Aorta (tissue), 5 donors: ENCODE data around the gene C16orf95. TPM values are rescaled to one million over a fixed set of nuclear protein-coding genes. Genes with fewer than 3 reads are reported as not detected.

Source experiments
- ATAC-seq: fragments of 200-7000 bp; cut with Tn5 transposase; one replicate; pipeline ENCODE4 v1.9.1; 2022; ENCODE audit warnings: moderate library complexity; ENCODE audit not compliant: low FRiP score
- DNase-seq, 2 donors: peaks; one replicate each; pipeline ENCODE4 v3.0.0-alpha.2; 2020
- H3K27ac ChIP-seq, 2 donors: one replicate each; pipeline ENCODE4 v1.5.1; 2013; ENCODE audit warnings: low read length in 2 of 2, mild to moderate bottlenecking in 2 of 2, moderate library complexity in 2 of 2, control low read depth in 1 of 2, inconsistent platforms in 1 of 2, low read depth in 1 of 2
- H3K27me3 ChIP-seq, 2 donors: one replicate each; pipeline ENCODE4 v1.6.1; 2013; ENCODE audit warnings: control low read depth in 1 of 2, low read length in 1 of 2, mild to moderate bottlenecking in 1 of 2, moderate library complexity in 1 of 2; ENCODE audit not compliant: insufficient read depth in 2 of 2, control insufficient read depth in 1 of 2
- H3K36me3 ChIP-seq, 2 donors: one replicate each; pipeline ENCODE4 v1.6.1; 2013; ENCODE audit warnings: control low read depth in 1 of 2, low read length in 1 of 2, mild to moderate bottlenecking in 1 of 2; ENCODE audit not compliant: insufficient read depth in 2 of 2, control insufficient read depth in 1 of 2
- H3K4me1 ChIP-seq, 2 donors: one replicate each; pipeline ENCODE4 v1.6.1; 2013; ENCODE audit warnings: low read length in 2 of 2, control low read depth in 1 of 2, mild to moderate bottlenecking in 1 of 2, moderate library complexity in 1 of 2; ENCODE audit not compliant: insufficient read depth in 2 of 2, control insufficient read depth in 1 of 2
- H3K4me3 ChIP-seq, 2 donors: one replicate each; pipeline ENCODE4 v1.5.1; 2013; ENCODE audit warnings: low read length in 2 of 2, control low read depth in 1 of 2, mild to moderate bottlenecking in 1 of 2
- H3K9me3 ChIP-seq: one replicate; pipeline ENCODE4 v1.6.1; 2013; ENCODE audit warnings: mild to moderate bottlenecking, low read length; ENCODE audit not compliant: control insufficient read depth
- WGBS, 2 donors: extraction: QIAGEN DNeasy Blood & Tissue Kit; methylation state at CpG; one replicate each; pipeline ENCODE4 v1.1.7; 2013; 5-methylcytosine and 5-hydroxymethylcytosine counted together
- intact Hi-C, 2 donors: fragments of 100-400 bp; cut with DNase I; formaldehyde crosslinking; loops; one replicate each; pipeline versions ENCODE4 v1.14.2 to v1.15.0; 2022
- polyA plus RNA-seq, 2 donors: library from polyadenylated mRNA; stranded (reverse); fragments of 200-250 nt; gene quantifications; one replicate each; pipeline ENCODE4 v1.2.3, GENCODE V29; 2013
- total RNA-seq, 2 donors: library from RNA; stranded (reverse); fragmentation: NEBNext Ultra II Directional; extraction: Animal tissue kit (Norgen Biotek cat#: 25700); gene quantifications; one replicate each; pipeline ENCODE4 v1.2.1, GENCODE V29; 2021
- donor health status: healthy with polysubstance abuse.
- donor health status: Bipolar disorder and iron deficiency.
- donor health status: DM: no; HTN: no; CAD: no.
- donor health status: DM: no; HTN: no; CAD: no.
- donor health status: DM: yes; HTN: yes; CAD: no.

C16orf95 gene
- total and polyA plus RNA-seq, 4 donors: 2.2 to 6.6 (median 4.2) TPM

DNA sequence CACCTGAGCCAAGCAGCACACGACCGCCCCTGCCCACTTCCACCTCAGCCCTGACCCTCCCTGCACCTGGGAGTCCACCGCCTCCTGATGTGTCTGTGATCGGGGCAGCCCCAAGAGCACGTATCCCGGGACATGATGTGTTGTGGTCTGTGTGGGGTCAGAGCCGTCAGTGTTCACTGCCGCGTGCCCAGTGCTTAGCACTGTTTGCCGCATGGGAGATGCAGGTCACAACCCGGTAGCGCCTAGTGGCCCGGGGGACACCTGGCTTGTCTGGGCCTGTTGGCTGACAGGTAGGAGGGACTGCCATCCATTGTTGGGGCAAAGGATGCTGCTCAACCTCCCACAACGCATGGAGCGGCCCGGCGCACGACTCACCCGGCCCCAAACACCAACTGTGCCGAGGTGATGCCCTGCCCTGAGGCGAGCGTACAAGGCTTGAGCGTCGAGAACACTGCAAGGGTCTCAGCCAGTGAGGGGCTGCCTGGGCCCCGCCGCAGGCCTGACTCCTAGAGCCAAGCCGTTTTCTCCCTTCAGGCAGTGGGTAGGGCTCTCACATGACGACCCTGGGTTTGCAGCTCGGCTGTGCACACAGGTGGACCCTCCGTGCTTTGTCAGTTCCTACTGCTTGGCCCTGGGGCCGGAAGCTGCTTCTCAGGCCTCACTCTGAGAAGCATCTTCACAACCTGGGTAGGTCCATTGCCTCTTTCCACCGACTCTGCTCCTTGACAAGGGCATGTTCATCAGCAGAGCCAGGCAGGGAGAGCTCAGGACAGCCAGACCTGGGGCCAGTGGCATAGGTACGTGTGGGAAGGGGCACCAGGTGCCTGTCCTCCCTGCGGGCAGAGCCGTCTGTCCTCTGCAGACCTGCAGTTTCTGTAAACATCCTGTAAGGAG, 5.9 kb upstream of the C16orf95 start:
- H3K4me3 ChIP-seq: no peak overlapping the region
- no peak overlapping the region for H3K27ac ChIP-seq
- no peaks in the 10 kb centered on the region for H3K27me3 ChIP-seq
- WGBS, 2 donors: 91 to 93% methylated on average over 35 of the region's 35 CpGs
- no peaks in the 10 kb centered on the region for H3K9me3 ChIP-seq
- DNase-seq (no peak), ATAC-seq (no peak)
- no peaks in the 10 kb centered on the region for H3K36me3 ChIP-seq
- intact Hi-C loops: no loop called here
- H3K4me1 ChIP-seq: peaks cover 0 to 3% of the 10 kb centered on the region in 2 donors

DNA sequence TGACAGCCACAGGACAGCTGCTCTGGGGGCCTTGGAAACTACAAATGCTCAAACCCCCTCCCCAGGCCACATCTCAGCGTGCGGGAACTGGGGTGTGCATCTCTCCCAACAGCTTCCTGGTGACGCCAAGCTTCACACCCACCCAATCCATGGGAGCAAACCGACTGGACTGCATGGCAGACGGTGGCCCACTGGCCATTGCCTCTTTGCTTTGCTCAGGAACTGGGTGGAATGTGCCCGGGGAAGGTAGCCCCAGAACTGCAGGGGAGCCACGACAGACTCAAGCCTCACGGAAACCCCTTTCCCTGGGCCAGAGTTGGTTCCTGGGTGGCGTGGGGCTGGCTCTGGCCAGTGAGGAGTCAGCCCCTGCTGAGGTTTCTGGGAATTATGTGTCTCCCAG, 5.2 kb upstream of the C16orf95 start:
- no peaks in the 10 kb centered on the region for H3K36me3 ChIP-seq
- intact Hi-C loops: no loop called here
- H3K4me1 ChIP-seq: peaks cover 0 to 4% of the 10 kb centered on the region in 2 donors
- no peak for ATAC-seq
- H3K27ac ChIP-seq: no peak overlapping the region
- WGBS, 2 donors: 87 to 94% methylated on average over 9 of the region's 9 CpGs
- no peaks in the 10 kb centered on the region for H3K27me3 ChIP-seq
- H3K4me3 ChIP-seq: no peak overlapping the region
- H3K9me3 ChIP-seq: no peaks in the 10 kb centered on the region
- no peak for DNase-seq

DNA sequence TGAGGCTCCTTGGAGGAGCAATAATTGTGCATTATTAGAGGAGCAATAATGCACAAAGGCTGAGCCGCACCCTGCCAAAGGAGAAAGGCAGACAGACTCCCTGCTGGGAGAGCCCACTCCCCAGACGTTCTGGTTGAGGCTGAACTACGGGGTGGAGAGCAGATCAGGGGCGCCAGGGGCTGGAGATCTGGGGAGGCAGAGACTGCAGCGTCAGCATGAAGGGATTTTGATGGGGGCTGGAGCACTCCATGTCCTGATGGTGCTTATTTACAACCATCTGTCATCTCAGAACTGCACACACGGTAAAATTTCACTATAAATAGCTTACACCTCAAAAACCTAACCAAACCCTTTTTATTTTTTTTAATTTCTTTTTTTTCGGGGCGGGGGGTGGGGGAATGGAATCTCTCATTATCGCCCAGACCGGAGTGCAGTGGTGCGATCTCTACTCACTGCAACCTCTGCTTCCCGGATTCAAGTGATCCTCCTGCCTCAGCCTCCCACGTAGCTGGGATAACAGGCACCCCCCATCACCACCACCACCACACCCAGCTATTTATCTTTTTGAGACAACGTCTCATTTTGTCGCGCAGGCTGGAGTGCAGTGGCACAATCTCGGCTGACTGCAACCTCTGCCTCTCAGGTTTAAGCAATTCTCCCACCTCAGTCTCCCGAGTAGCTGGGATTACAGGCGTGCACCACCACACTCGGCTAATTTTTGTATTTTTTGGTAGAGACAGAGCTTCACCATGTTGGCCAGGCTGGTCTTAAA, 4.3 kb upstream of the C16orf95 start:
- Histone ChIP-seq H3K9me3 (no peaks in the 10 kb centered on the region), H3K36me3 (no peaks in the 10 kb centered on the region), H3K4me1 (peaks cover 0 to 4% of the 10 kb centered on the region in 2 donors), H3K27ac (no peak overlapping the region), H3K27me3 (no peaks in the 10 kb centered on the region), H3K4me3 (no peak overlapping the region)
- ATAC-seq (no peak), DNase-seq (no peak)
- 80 to 83% methylated on average over 20 of the region's 20 CpGs for WGBS, 2 donors
- intact Hi-C loops: no loop called here

DNA sequence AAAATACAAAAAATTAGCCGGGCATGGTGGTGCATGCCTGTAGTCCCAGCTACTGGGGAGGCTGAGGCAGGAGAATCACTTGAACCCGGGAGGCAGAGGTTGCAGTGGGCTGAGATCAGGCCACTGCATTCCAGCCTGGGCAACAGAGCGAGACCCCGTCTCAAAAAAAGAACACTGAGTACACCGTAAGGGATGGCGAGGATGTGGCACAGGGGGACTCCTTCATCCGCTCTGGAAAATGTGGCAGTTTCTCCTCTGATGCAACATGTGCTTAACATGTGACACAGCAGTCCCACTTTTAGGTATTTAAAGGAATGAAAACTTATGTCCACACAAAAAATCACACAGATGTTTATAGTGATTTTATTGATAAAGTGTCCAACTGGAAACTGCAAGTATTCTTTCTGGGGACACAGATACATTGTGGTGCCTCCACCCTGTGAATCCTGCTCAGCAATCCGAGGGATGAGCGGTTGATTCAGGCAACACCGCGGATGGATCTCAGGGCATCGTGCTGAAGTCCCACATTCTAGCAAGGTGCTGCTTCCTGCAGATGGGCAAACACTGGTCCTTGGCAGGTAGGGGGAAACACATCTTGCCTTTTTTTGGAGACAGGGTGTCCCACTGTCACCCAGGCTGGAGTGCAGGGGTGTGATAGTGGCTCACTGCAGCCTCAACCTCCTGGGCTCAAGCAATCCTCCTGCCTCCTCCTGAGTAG, 3.5 kb upstream of the C16orf95 start:
- Histone ChIP-seq H3K27me3 (no peaks in the 10 kb centered on the region), H3K4me1 (peaks cover 0 to 4% of the 10 kb centered on the region in 2 donors), H3K36me3 (no peaks in the 10 kb centered on the region), H3K27ac (no peak overlapping the region), H3K9me3 (no peaks in the 10 kb centered on the region), H3K4me3 (no peak overlapping the region)
- intact Hi-C loops: no loop called here
- 86 to 88% methylated on average over 12 of the region's 12 CpGs for WGBS, 2 donors
- ATAC-seq (no peak), DNase-seq (no peak)

DNA sequence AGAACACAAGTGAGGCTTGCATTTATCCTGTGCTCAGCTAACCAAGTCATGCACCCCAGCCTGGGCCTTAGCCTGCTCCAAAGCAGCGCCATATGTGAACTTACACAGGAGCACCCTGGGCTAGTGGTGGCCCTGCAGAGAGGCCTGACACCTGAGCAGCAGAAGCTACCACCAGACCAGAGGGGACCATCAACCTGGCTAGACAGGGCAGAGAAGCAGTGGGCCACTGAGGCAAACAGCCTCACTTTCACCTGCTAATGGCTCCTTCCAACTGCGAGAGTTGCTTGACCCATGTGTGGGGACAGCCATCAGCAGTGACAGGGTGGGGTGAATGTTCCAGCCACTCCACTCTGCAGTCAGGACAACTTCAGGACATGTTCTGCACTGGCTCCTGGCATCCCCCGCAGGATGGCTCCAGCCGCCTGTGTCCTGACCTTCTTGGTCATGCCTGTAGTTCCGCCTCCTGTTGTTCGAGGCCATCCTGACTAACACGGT, 2.9 kb upstream of the C16orf95 start:
- Histone ChIP-seq H3K36me3 (no peaks in the 10 kb centered on the region), H3K27ac (no peak overlapping the region), H3K4me1 (peaks cover 0 to 4% of the 10 kb centered on the region in 2 donors), H3K4me3 (no peak overlapping the region), H3K9me3 (no peaks in the 10 kb centered on the region), H3K27me3 (no peaks in the 10 kb centered on the region)
- WGBS, 2 donors: 86 to 93% methylated on average over 7 of the region's 7 CpGs
- ATAC-seq (no peak), DNase-seq (no peak)
- intact Hi-C loops: loop anchor here (5.0 kb wide), 1 partner anchor 62 kb away; the partner anchor contains the start of gene FBXO31 (in 2 of the 2)

DNA sequence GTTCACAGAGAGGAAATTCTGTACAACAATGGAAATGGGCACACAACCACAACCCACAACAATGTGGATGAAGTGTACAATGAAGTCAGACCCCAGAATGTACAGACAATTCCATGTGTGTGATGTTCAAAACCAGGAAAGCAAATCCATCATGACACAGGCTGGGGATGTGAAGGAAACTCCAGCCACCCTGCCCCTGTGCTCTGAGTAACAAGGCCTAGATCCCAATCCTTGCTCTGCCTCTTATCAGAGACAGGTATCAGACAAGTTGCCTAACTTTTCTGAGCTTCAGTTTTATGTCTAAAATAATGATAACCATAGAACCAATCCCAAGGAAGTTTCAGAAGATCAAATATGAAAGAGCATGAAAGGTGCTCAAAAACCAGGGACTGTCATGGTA, 1.8 kb upstream of the C16orf95 start:
- H3K36me3 ChIP-seq: no peaks in the 10 kb centered on the region
- no peak for DNase-seq
- intact Hi-C loops: loop anchor here (5.0 kb wide), 1 partner anchor 63 kb away; the partner anchor contains the start of gene FBXO31 (in 2 of the 2)

DNA sequence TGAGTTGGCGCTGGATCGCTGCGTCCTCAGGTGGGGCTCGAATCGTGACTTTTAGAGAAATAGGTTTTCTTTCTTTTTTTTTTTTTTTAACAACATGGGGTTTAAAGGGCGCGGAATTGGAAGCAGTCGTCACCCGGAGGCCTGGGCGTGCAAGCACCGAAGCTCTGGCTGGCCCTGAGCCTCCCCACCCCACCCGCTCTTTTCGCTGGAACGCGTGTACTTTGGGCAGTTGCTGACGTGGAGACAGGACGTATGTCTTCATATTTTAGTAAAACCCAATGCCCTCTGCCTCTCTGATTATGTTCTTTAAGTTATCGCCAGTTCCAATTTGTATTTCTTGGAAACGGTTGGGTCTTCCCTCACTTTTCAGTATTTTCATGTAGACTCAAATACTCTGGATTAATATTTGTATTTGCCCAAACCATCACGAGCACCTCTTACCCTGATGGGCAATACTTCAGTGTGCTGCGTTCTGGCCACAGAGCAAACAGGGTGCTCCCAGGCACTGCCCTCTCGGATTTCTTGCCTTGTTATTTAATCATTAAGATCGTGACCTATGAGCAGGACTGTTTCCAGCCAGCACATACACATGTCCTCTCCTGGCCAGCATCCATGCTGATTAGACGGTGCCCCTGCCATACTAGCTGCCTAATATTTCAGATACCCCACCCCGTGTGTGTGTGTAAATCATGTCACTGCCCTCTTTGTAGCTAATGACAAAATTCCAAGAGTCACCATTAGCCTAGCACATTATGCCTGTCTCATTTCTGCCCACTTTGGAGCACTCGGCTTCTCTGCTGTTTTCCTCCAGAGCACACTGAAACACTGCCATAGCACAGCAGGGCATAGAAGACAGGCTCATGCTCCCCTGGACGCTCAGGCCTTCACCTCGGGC, 805 bp upstream of the C16orf95 start:
- peak overlapping the region in 1 of 2 donors; percentile 85 for H3K27ac ChIP-seq
- H3K4me1 ChIP-seq: peaks cover 0 to 4% of the 10 kb centered on the region in 2 donors
- no peaks in the 10 kb centered on the region for H3K27me3 ChIP-seq
- ATAC-seq (peak; percentile 71), DNase-seq (peak in 1 of 2 donors; percentile 68)
- H3K4me3 ChIP-seq: peak overlapping the region; percentile 88 to 91
- WGBS, 2 donors: 3 to 4% methylated on average over 28 of the region's 28 CpGs
- intact Hi-C loops: loop anchor here (5.0 kb wide), 1 partner anchor 64 kb away; the partner anchor contains the start of gene FBXO31 (in 2 of the 2)
- H3K9me3 ChIP-seq: no peaks in the 10 kb centered on the region
- no peaks in the 10 kb centered on the region for H3K36me3 ChIP-seq

More for the DNA sequence above, 1.8 kb upstream of the C16orf95 start:
- Histone ChIP-seq H3K4me1 (peaks cover 0 to 4% of the 10 kb centered on the region in 2 donors), H3K9me3 (no peaks in the 10 kb centered on the region), H3K4me3 (no peak overlapping the region), H3K27me3 (no peaks in the 10 kb centered on the region), H3K27ac (no peak overlapping the region)
- no peak for ATAC-seq
